GM18519 (cell line): Measurements from ENCODE around the gene KCTD11.
A peak's percentile ranks its signal among the peaks of the same experiment; 100 is the strongest.
"Not testable (repeated sequence)": the region's sequence is repeated elsewhere in the genome, so short reads cannot be mapped to it uniquely, and the experiment has no call there.

Source experiments
- ATAC-seq: cut with Tn5 transposase; IDR thresholded peaks from one replicate; pipeline ENCODE4 v1.9.1; 2021; ENCODE audit warnings: mild to moderate bottlenecking, moderate library complexity; ENCODE audit not compliant: unreplicated experiment, low FRiP score

KCTD11 gene

GRCh38 chr17:7321466-7321865 lies 30.5 kb upstream of the KCTD11 start:
- ATAC-seq: no peak

- no peak for ATAC-seq
Observed at GRCh38 chr17:7322520-7323194, 29.3 kb upstream of the KCTD11 start.

- ATAC-seq: no peak
Observed at GRCh38 chr17:7323731-7324437, 28.1 kb upstream of the KCTD11 start.

GRCh38 chr17:7324438-7324779 lies 27.6 kb upstream of the KCTD11 start:
- no peak for ATAC-seq

- no peak for ATAC-seq
Observed at GRCh38 chr17:7325031-7325528, 26.9 kb upstream of the KCTD11 start.

GRCh38 chr17:7326186-7326585 lies 25.8 kb upstream of the KCTD11 start:
- no peak for ATAC-seq

- no peak for ATAC-seq
Observed at GRCh38 chr17:7327056-7327455, 24.9 kb upstream of the KCTD11 start.

GRCh38 chr17:7327501-7327900 lies 24.5 kb upstream of the KCTD11 start:
- no peak for ATAC-seq

GRCh38 chr17:7328009-7328408 lies 24.0 kb upstream of the KCTD11 start:
- ATAC-seq: no peak

- peak; percentile 43 for ATAC-seq
Observed at GRCh38 chr17:7328840-7329373, 23.1 kb upstream of the KCTD11 start, which contains the start of gene NEURL4. Gene NEURL4, minus strand, starts transcription at chr17:7329335. Its CDS starts 23 bp downstream, at chr17:7329312.

GRCh38 chr17:7329374-7329996 lies 22.5 kb upstream of the KCTD11 start:
- peak; percentile 40 for ATAC-seq

- peak; percentile 16 for ATAC-seq
Observed at GRCh38 chr17:7329997-7330637, 21.8 kb upstream of the KCTD11 start.

- no peak for ATAC-seq
Observed at GRCh38 chr17:7330638-7331015, 21.3 kb upstream of the KCTD11 start.

- ATAC-seq: no peak
Observed at GRCh38 chr17:7332111-7332510, 19.9 kb upstream of the KCTD11 start.

- ATAC-seq: not testable (repeated sequence)
Observed at GRCh38 chr17:7332600-7333069, 19.3 kb upstream of the KCTD11 start.

- ATAC-seq: no peak
Observed at GRCh38 chr17:7334938-7335538, 16.9 kb upstream of the KCTD11 start.

GRCh38 chr17:7335765-7336164 lies 16.2 kb upstream of the KCTD11 start:
- ATAC-seq: not testable (repeated sequence)

- ATAC-seq: no peak
Observed at GRCh38 chr17:7336240-7337175, 15.5 kb upstream of the KCTD11 start, which contains the start of gene ACAP1. Gene ACAP1, plus strand, starts transcription at chr17:7336529. Its CDS starts 206 bp downstream, at chr17:7336735.

GRCh38 chr17:7337600-7337999 lies 14.4 kb upstream of the KCTD11 start:
- not testable (repeated sequence) for ATAC-seq
